NCI-H2171 treated with DMSO at 0.1 percent for 48 hours (cell line): ENCODE data around the gene ATP1A3.
"Not testable (repeated sequence)": the region's sequence is repeated elsewhere in the genome, so short reads cannot be mapped to it uniquely, and the experiment has no call there.

Experiments
- DNase-seq: peaks from one replicate; lab custom pipeline; 2025; lab: John Stamatoyannopoulos, UW

The ATP1A3 gene

GRCh38 chr19:41993612-41994483 is at the start of gene ATP1A3:
Gene ATP1A3, minus strand, starts transcription at chr19:41994230. Its CDS starts 154 bp downstream, at chr19:41994076.
- DNase-seq = peak; percentile 74

- DNase-seq = peak; percentile 97
Measured at GRCh38 chr19:42042455-42043170, 48.6 kb upstream of the ATP1A3 start.

- DNase-seq = not testable (repeated sequence)
Measured at GRCh38 chr19:42040491-42040890, 46.5 kb upstream of the ATP1A3 start.

GRCh38 chr19:42040031-42040430 is 46.0 kb upstream of the ATP1A3 start:
- DNase-seq = no peak

GRCh38 chr19:42038666-42039065 is 44.6 kb upstream of the ATP1A3 start:
- peak; percentile 85 for DNase-seq

GRCh38 chr19:42037649-42038048 is 43.6 kb upstream of the ATP1A3 start:
- no peak for DNase-seq

- peak; percentile 21 for DNase-seq
Measured at GRCh38 chr19:42034640-42035391, 40.8 kb upstream of the ATP1A3 start.

- no peak for DNase-seq
Measured at GRCh38 chr19:42033413-42033812, 39.4 kb upstream of the ATP1A3 start.

GRCh38 chr19:42032431-42032830 is 38.4 kb upstream of the ATP1A3 start:
- peak; percentile 15 for DNase-seq

- DNase-seq = no peak
Measured at GRCh38 chr19:42030645-42031440, 36.8 kb upstream of the ATP1A3 start.

GRCh38 chr19:42028304-42029216 is 34.5 kb upstream of the ATP1A3 start:
- no peak for DNase-seq

- DNase-seq = no peak
Measured at GRCh38 chr19:42024622-42025111, 30.6 kb upstream of the ATP1A3 start.

GRCh38 chr19:42023943-42024260 is 29.9 kb upstream of the ATP1A3 start:
- DNase-seq = no peak

GRCh38 chr19:42023121-42023942 is 29.3 kb upstream of the ATP1A3 start:
- DNase-seq = no peak

GRCh38 chr19:42022616-42023015 is 28.6 kb upstream of the ATP1A3 start:
- DNase-seq = no peak

GRCh38 chr19:42021185-42021584 is 27.2 kb upstream of the ATP1A3 start:
- no peak for DNase-seq

GRCh38 chr19:42018503-42019193 is 24.6 kb upstream of the ATP1A3 start:
- DNase-seq = no peak

GRCh38 chr19:42017040-42017439 is 23.0 kb upstream of the ATP1A3 start:
- no peak for DNase-seq

GRCh38 chr19:42012747-42013146 is 18.7 kb upstream of the ATP1A3 start:
- DNase-seq = not testable (repeated sequence)
